ENCODE measurements around the gene PNLIPRP1.

The PNLIPRP1 gene

GRCh38 chr10:116567335-116567734, 23.4 kb upstream of the PNLIPRP1 start:
- H3K9ac ChIP-seq (ENCODE audit: low read depth, low read length) = no peak overlapping the region
- no peak overlapping the region for H3K4me3 ChIP-seq (ENCODE audit: low read length)
- no peaks in the 10 kb centered on the region for H3K27me3 ChIP-seq (ENCODE audit: insufficient read depth, low read length)

GRCh38 chr10:116574797-116575196, 16.0 kb upstream of the PNLIPRP1 start:
- H3K4me3 ChIP-seq (ENCODE audit: low read length) = no peak overlapping the region
- no peaks in the 10 kb centered on the region for H3K27me3 ChIP-seq (ENCODE audit: insufficient read depth, low read length)

More at GRCh38 chr10:116567335-116567734, 23.4 kb upstream of the PNLIPRP1 start:
- no peaks in the 10 kb centered on the region for H3K4me1 ChIP-seq (ENCODE audit: insufficient read depth, low read length)
- H3K9me3 ChIP-seq (ENCODE audit: insufficient read depth, low read depth, low read length) = no peaks in the 10 kb centered on the region
- H3K27ac ChIP-seq (ENCODE audit: low read length) = no peak overlapping the region
- no peaks in the 10 kb centered on the region for H3K36me3 ChIP-seq (ENCODE audit: insufficient read depth, low read depth, low read length)

DNA sequence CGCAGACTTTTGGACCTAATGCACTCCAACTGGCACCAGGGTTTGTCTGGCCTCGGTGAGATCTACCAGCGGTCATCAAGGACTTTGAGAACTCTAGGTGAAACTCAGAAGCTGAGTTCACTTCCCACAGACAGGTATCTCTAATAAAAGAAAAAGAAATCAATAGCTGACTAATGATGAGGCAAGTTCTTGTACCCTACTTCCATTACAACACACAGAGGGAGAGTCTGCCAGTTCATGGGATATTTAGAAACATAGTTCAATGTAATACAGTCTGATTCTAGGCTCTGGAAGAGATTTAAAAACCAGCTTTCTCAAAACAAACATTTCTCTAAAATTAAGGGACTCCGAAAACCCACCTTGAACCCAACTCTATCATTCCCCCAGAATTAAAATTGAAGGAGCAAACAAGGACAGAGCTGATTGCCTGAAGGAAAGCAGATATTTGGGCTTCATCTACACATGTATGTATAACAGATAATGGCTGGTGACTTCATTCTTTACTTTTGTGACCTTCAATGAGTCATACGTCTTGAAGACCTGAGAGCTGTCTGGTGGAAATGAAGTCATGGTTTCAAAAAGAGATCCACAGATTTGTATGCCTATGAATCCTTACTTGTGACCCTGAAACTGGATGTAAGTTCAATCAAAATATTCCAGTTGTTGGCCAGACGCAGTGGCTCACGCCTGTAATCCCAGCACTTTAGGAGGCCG, 2.7 kb upstream of the PNLIPRP1 start:
- Histone ChIP-seq H3K27ac (ENCODE audit: low read length) (no peak overlapping the region), H3K27me3 (ENCODE audit: insufficient read depth, low read length) (no peaks in the 10 kb centered on the region), H3K4me3 (ENCODE audit: low read length) (no peak overlapping the region), H3K4me1 (ENCODE audit: insufficient read depth, low read length) (no peaks in the 10 kb centered on the region), H3K9me3 (ENCODE audit: insufficient read depth, low read depth, low read length) (no peaks in the 10 kb centered on the region), H3K9ac (ENCODE audit: low read depth, low read length) (no peak overlapping the region), H3K36me3 (ENCODE audit: insufficient read depth, low read depth, low read length) (no peaks in the 10 kb centered on the region)

More at GRCh38 chr10:116574797-116575196, 16.0 kb upstream of the PNLIPRP1 start:
- Histone ChIP-seq H3K27ac (ENCODE audit: low read length) (no peak overlapping the region), H3K36me3 (ENCODE audit: insufficient read depth, low read depth, low read length) (no peaks in the 10 kb centered on the region), H3K4me1 (ENCODE audit: insufficient read depth, low read length) (no peaks in the 10 kb centered on the region), H3K9me3 (ENCODE audit: insufficient read depth, low read depth, low read length) (no peaks in the 10 kb centered on the region), H3K9ac (ENCODE audit: low read depth, low read length) (no peak overlapping the region)

DNA sequence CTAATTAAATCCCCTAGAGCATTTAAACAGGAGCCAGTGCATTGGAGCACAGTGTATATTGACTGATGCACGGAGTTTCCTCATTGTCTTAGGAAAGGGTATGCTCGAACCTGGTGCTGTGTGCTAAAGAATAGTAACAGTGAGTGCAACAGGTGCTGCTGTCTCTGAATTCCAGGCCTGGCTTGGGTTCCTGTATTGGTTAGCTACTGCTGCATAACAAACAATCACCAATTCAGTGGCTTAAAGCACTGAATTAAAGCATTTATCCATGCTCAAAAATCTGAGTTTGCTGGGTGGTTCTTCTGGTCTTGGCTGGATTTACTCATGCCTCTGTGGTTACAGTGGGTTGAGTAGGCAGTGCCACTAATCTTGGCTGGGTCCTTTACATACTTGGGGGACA, 1.8 kb upstream of the PNLIPRP1 start:
- H3K27ac ChIP-seq (ENCODE audit: low read length) = no peak overlapping the region
- H3K9ac ChIP-seq (ENCODE audit: low read depth, low read length) = no peak overlapping the region
- H3K36me3 ChIP-seq (ENCODE audit: insufficient read depth, low read depth, low read length) = no peaks in the 10 kb centered on the region
- H3K27me3 ChIP-seq (ENCODE audit: insufficient read depth, low read length) = no peaks in the 10 kb centered on the region
- H3K4me3 ChIP-seq (ENCODE audit: low read length) = no peak overlapping the region
- H3K9me3 ChIP-seq (ENCODE audit: insufficient read depth, low read depth, low read length) = no peaks in the 10 kb centered on the region
- no peaks in the 10 kb centered on the region for H3K4me1 ChIP-seq (ENCODE audit: insufficient read depth, low read length)

- no peak overlapping the region for H3K9ac ChIP-seq (ENCODE audit: low read depth, low read length)
These were observed 833 bp upstream of the PNLIPRP1 start for GRCh38 chr10:116589926-116590325.

DNA sequence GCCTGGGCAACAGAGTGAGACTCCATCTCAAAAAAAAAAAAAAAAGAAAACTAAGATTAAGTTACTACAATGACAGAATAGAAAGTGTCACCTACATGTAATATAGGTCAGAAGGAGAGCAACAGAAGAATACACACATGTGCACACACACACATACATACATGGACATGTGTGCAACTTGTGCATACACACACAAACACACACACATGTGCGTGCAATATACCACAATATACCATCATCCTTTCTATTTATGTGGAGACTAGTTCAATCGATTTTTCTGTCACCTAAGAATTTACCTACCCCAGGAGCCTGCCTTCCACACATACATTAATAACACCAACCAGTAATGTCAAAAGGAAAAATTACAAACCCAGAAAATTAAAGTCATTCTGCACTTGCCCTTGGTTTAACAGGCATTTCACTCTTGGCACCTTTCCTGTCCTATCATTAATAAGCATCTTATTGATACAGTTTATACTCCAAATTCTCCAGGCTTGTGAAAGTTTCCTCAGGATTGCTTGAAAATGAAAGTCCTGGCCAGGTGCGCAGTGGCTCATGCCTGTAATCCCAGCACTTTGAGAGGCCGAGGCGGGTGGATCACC, 2.5 kb downstream of the PNLIPRP1 start:
- no peak overlapping the region for H3K27ac ChIP-seq (ENCODE audit: low read length)

More at GRCh38 chr10:116589926-116590325, 833 bp upstream of the PNLIPRP1 start:
- no peaks in the 10 kb centered on the region for H3K27me3 ChIP-seq (ENCODE audit: insufficient read depth, low read length)
- no peaks in the 10 kb centered on the region for H3K9me3 ChIP-seq (ENCODE audit: insufficient read depth, low read depth, low read length)
- no peaks in the 10 kb centered on the region for H3K36me3 ChIP-seq (ENCODE audit: insufficient read depth, low read depth, low read length)
- H3K4me1 ChIP-seq (ENCODE audit: insufficient read depth, low read length) = no peaks in the 10 kb centered on the region
- no peak overlapping the region for H3K4me3 ChIP-seq (ENCODE audit: low read length)
- H3K27ac ChIP-seq (ENCODE audit: low read length) = no peak overlapping the region

DNA sequence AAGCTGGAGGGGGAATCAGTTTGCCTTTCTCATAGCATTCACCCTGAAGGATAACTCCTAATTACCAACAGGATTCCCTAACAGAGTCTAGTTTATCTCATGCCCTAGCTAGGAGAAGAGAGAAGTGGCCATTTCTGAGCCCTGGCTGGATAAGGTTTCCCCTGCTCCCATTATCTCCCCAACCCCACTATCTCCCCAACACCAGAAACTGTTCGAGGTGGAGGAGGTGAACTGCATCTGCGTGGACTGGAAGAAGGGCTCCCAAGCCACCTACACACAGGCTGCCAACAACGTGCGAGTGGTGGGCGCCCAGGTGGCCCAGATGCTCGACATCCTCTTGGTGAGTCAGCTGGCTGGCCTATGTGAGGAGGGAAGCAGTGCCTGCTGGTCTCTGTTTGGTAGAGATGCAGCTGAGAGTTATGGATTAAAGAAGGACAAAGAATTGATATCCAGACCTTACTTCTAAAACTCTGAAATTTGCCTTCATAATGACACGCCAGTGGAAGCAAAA, 3.8 kb downstream of the PNLIPRP1 start:
- Histone ChIP-seq H3K27ac (ENCODE audit: low read length) (no peak overlapping the region), H3K36me3 (ENCODE audit: insufficient read depth, low read depth, low read length) (no peaks in the 10 kb centered on the region), H3K4me3 (ENCODE audit: low read length) (no peak overlapping the region), H3K27me3 (ENCODE audit: insufficient read depth, low read length) (no peaks in the 10 kb centered on the region), H3K9ac (ENCODE audit: low read depth, low read length) (no peak overlapping the region), H3K4me1 (ENCODE audit: insufficient read depth, low read length) (no peaks in the 10 kb centered on the region), H3K9me3 (ENCODE audit: insufficient read depth, low read depth, low read length) (no peaks in the 10 kb centered on the region)

More for the DNA sequence above, 2.5 kb downstream of the PNLIPRP1 start:
- no peaks in the 10 kb centered on the region for H3K4me1 ChIP-seq (ENCODE audit: insufficient read depth, low read length)
- H3K27me3 ChIP-seq (ENCODE audit: insufficient read depth, low read length) = no peaks in the 10 kb centered on the region
- no peak overlapping the region for H3K9ac ChIP-seq (ENCODE audit: low read depth, low read length)
- H3K9me3 ChIP-seq (ENCODE audit: insufficient read depth, low read depth, low read length) = no peaks in the 10 kb centered on the region
- H3K36me3 ChIP-seq (ENCODE audit: insufficient read depth, low read depth, low read length) = no peaks in the 10 kb centered on the region
- H3K4me3 ChIP-seq (ENCODE audit: low read length) = no peak overlapping the region

GRCh38 chr10:116596062-116596461, 5.3 kb downstream of the PNLIPRP1 start:
- Histone ChIP-seq H3K27ac (ENCODE audit: low read length) (no peak overlapping the region), H3K36me3 (ENCODE audit: insufficient read depth, low read depth, low read length) (no peaks in the 10 kb centered on the region), H3K9me3 (ENCODE audit: insufficient read depth, low read depth, low read length) (no peaks in the 10 kb centered on the region), H3K4me3 (ENCODE audit: low read length) (no peak overlapping the region), H3K27me3 (ENCODE audit: insufficient read depth, low read length) (no peaks in the 10 kb centered on the region), H3K4me1 (ENCODE audit: insufficient read depth, low read length) (no peaks in the 10 kb centered on the region), H3K9ac (ENCODE audit: low read depth, low read length) (no peak overlapping the region)

DNA sequence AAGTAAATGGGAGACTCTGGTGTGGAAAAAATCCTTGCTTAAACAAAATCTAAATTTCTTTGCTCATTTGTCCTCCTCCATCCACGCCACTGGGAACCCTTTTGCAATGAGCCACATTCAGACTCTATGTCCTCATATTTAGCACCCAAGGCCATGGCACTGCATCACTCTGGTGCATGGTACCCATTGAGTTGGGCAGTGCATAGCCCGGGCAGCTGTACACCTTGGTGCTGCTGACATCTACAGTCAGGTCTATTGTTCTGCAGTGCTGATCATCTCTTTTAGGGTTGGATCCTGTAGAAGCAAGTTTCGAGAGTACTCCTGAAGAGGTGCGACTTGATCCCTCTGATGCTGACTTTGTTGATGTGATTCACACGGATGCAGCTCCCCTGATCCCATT, 6.8 kb downstream of the PNLIPRP1 start:
- no peaks in the 10 kb centered on the region for H3K27me3 ChIP-seq (ENCODE audit: insufficient read depth, low read length)

GRCh38 chr10:116598329-116598728, 7.6 kb downstream of the PNLIPRP1 start:
- H3K9me3 ChIP-seq (ENCODE audit: insufficient read depth, low read depth, low read length) = no peaks in the 10 kb centered on the region
- H3K4me3 ChIP-seq (ENCODE audit: low read length) = no peak overlapping the region
- no peak overlapping the region for H3K9ac ChIP-seq (ENCODE audit: low read depth, low read length)
- H3K4me1 ChIP-seq (ENCODE audit: insufficient read depth, low read length) = no peaks in the 10 kb centered on the region
- no peaks in the 10 kb centered on the region for H3K27me3 ChIP-seq (ENCODE audit: insufficient read depth, low read length)
- H3K27ac ChIP-seq (ENCODE audit: low read length) = no peak overlapping the region
- no peaks in the 10 kb centered on the region for H3K36me3 ChIP-seq (ENCODE audit: insufficient read depth, low read depth, low read length)

More for the DNA sequence above, 6.8 kb downstream of the PNLIPRP1 start:
- H3K4me1 ChIP-seq (ENCODE audit: insufficient read depth, low read length) = no peaks in the 10 kb centered on the region
- no peaks in the 10 kb centered on the region for H3K36me3 ChIP-seq (ENCODE audit: insufficient read depth, low read depth, low read length)
- H3K4me3 ChIP-seq (ENCODE audit: low read length) = no peak overlapping the region
- H3K9me3 ChIP-seq (ENCODE audit: insufficient read depth, low read depth, low read length) = no peaks in the 10 kb centered on the region
- H3K27ac ChIP-seq (ENCODE audit: low read length) = no peak overlapping the region
- no peak overlapping the region for H3K9ac ChIP-seq (ENCODE audit: low read depth, low read length)

GRCh38 chr10:116599991-116600390, 9.2 kb downstream of the PNLIPRP1 start:
- H3K9ac ChIP-seq (ENCODE audit: low read depth, low read length) = no peak overlapping the region

More at GRCh38 chr10:116599991-116600390, 9.2 kb downstream of the PNLIPRP1 start:
- Histone ChIP-seq H3K27me3 (ENCODE audit: insufficient read depth, low read length) (no peaks in the 10 kb centered on the region), H3K9me3 (ENCODE audit: insufficient read depth, low read depth, low read length) (no peaks in the 10 kb centered on the region), H3K36me3 (ENCODE audit: insufficient read depth, low read depth, low read length) (no peaks in the 10 kb centered on the region), H3K4me3 (ENCODE audit: low read length) (no peak overlapping the region), H3K27ac (ENCODE audit: low read length) (no peak overlapping the region), H3K4me1 (ENCODE audit: insufficient read depth, low read length) (no peaks in the 10 kb centered on the region)

Data from iPS-20b (cell line).